ENCODE data around the gene TEX35. TPM values are rescaled to one million over a fixed set of nuclear protein-coding genes. Genes with fewer than 3 reads are reported as not detected.

The TEX35 gene
- total RNA-seq, 1 donor from 2014 or later = not detected

GRCh38 chr1:178521241-178521640 lies 8.3 kb downstream of the TEX35 start:
- DNase-seq (ENCODE audit: extremely low spot score, unreplicated experiment) = no peak

GRCh38 chr1:178527117-178527516 lies 14.2 kb downstream of the TEX35 start:
- Mint-ChIP-seq H3K36me3 (ENCODE audit: unreplicated experiment) (no peaks in the 10 kb centered on the region), H3K4me1 (ENCODE audit: unreplicated experiment) (peaks cover 18% of the 10 kb centered on the region), H3K4me3 (ENCODE audit: unreplicated experiment) (no peak overlapping the region), H3K27me3 (ENCODE audit: unreplicated experiment) (no peaks in the 10 kb centered on the region), H3K9me3 (ENCODE audit: unreplicated experiment) (no peaks in the 10 kb centered on the region), H3K27ac (ENCODE audit: unreplicated experiment) (no peak overlapping the region)
- TF ChIP-seq CTCF (IDR thresholded peaks at IDR 0.05) = no peak
- DNase-seq (ENCODE audit: extremely low spot score, unreplicated experiment) = no peak

More at GRCh38 chr1:178521241-178521640, 8.3 kb downstream of the TEX35 start:
- no peak overlapping the region for H3K27ac Mint-ChIP-seq (ENCODE audit: unreplicated experiment)
- no peaks in the 10 kb centered on the region for H3K9me3 Mint-ChIP-seq (ENCODE audit: unreplicated experiment)
- H3K36me3 Mint-ChIP-seq (ENCODE audit: unreplicated experiment) = no peaks in the 10 kb centered on the region
- H3K4me3 Mint-ChIP-seq (ENCODE audit: unreplicated experiment) = no peak overlapping the region
- TF ChIP-seq CTCF (IDR thresholded peaks at IDR 0.05) = no peak
- H3K4me1 Mint-ChIP-seq (ENCODE audit: unreplicated experiment) = no peaks in the 10 kb centered on the region
- peaks cover 14% of the 10 kb centered on the region for H3K27me3 Mint-ChIP-seq (ENCODE audit: unreplicated experiment)

GRCh38 chr1:178528228-178528952 lies 15.5 kb downstream of the TEX35 start:
- Mint-ChIP-seq H3K27me3 (ENCODE audit: unreplicated experiment) (no peaks in the 10 kb centered on the region), H3K27ac (ENCODE audit: unreplicated experiment) (no peak overlapping the region), H3K4me1 (ENCODE audit: unreplicated experiment) (peaks cover 21% of the 10 kb centered on the region), H3K4me3 (ENCODE audit: unreplicated experiment) (no peak overlapping the region), H3K9me3 (ENCODE audit: unreplicated experiment) (no peaks in the 10 kb centered on the region), H3K36me3 (ENCODE audit: unreplicated experiment) (no peaks in the 10 kb centered on the region)
- no peak for TF ChIP-seq CTCF (IDR thresholded peaks at IDR 0.05)
- DNase-seq (ENCODE audit: extremely low spot score, unreplicated experiment) = no peak

GRCh38 chr1:178528953-178529335 lies 16.0 kb downstream of the TEX35 start:
- H3K9me3 Mint-ChIP-seq (ENCODE audit: unreplicated experiment) = no peaks in the 10 kb centered on the region
- no peak for DNase-seq (ENCODE audit: extremely low spot score, unreplicated experiment)
- no peak overlapping the region for H3K4me3 Mint-ChIP-seq (ENCODE audit: unreplicated experiment)
- no peaks in the 10 kb centered on the region for H3K27me3 Mint-ChIP-seq (ENCODE audit: unreplicated experiment)
- no peak for TF ChIP-seq CTCF (IDR thresholded peaks at IDR 0.05)
- H3K4me1 Mint-ChIP-seq (ENCODE audit: unreplicated experiment) = peaks cover 21% of the 10 kb centered on the region
- no peaks in the 10 kb centered on the region for H3K36me3 Mint-ChIP-seq (ENCODE audit: unreplicated experiment)
- no peak overlapping the region for H3K27ac Mint-ChIP-seq (ENCODE audit: unreplicated experiment)

- Mint-ChIP-seq H3K27ac (ENCODE audit: unreplicated experiment) (peak overlapping the region; percentile 39), H3K9me3 (ENCODE audit: unreplicated experiment) (no peaks in the 10 kb centered on the region), H3K27me3 (ENCODE audit: unreplicated experiment) (no peaks in the 10 kb centered on the region), H3K4me1 (ENCODE audit: unreplicated experiment) (peaks cover 21% of the 10 kb centered on the region), H3K4me3 (ENCODE audit: unreplicated experiment) (no peak overlapping the region), H3K36me3 (ENCODE audit: unreplicated experiment) (no peaks in the 10 kb centered on the region)
- DNase-seq (ENCODE audit: extremely low spot score, unreplicated experiment) = no peak
- TF ChIP-seq CTCF (IDR thresholded peaks at IDR 0.05) = no peak
Measured at GRCh38 chr1:178529364-178530036, 16.6 kb downstream of the TEX35 start.
